ENCODE data around the gene ZFYVE26.
"Not testable (repeated sequence)": the region's sequence is repeated elsewhere in the genome, so short reads cannot be mapped to it uniquely, and the experiment has no call there.

- TF ChIP-seq, protein P1, sequence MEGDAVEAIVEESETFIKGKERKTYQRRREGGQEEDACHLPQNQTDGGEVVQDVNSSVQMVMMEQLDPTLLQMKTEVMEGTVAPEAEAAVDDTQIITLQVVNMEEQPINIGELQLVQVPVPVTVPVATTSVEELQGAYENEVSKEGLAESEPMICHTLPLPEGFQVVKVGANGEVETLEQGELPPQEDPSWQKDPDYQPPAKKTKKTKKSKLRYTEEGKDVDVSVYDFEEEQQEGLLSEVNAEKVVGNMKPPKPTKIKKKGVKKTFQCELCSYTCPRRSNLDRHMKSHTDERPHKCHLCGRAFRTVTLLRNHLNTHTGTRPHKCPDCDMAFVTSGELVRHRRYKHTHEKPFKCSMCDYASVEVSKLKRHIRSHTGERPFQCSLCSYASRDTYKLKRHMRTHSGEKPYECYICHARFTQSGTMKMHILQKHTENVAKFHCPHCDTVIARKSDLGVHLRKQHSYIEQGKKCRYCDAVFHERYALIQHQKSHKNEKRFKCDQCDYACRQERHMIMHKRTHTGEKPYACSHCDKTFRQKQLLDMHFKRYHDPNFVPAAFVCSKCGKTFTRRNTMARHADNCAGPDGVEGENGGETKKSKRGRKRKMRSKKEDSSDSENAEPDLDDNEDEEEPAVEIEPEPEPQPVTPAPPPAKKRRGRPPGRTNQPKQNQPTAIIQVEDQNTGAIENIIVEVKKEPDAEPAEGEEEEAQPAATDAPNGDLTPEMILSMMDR (conservative IDR thresholded peaks at IDR 0.05; ENCODE audit: low read depth, low read length), result not testable (repeated sequence)
- not testable (repeated sequence) for TF ChIP-seq EZH2 (IDR thresholded peaks at IDR 0.05; ENCODE audit: borderline replicate concordance, low read depth, low read length, poor library complexity, severe bottlenecking)
These were observed 97.0 kb downstream of the ZFYVE26 start for GRCh38 chr14:67719385-67719784.

All from A673 (cell line).